Activated T-cell treated with anti-CD3 and anti-CD28 coated beads for 48 hours (primary cell): ENCODE data around the gene UQCC2.
A peak's percentile ranks its signal among the peaks of the same experiment; 100 is the strongest.

ENCODE experiments used
- DNase-seq: peaks from one replicate; pipeline ENCODE4 v3.0.0-alpha.2; 2020; ENCODE audit warnings: low read depth

The UQCC2 gene

GRCh38 chr6:33705955-33706725, 5.4 kb downstream of the UQCC2 start:
- DNase-seq = no peak

GRCh38 chr6:33705268-33705885, 6.1 kb downstream of the UQCC2 start:
- no peak for DNase-seq

DNA sequence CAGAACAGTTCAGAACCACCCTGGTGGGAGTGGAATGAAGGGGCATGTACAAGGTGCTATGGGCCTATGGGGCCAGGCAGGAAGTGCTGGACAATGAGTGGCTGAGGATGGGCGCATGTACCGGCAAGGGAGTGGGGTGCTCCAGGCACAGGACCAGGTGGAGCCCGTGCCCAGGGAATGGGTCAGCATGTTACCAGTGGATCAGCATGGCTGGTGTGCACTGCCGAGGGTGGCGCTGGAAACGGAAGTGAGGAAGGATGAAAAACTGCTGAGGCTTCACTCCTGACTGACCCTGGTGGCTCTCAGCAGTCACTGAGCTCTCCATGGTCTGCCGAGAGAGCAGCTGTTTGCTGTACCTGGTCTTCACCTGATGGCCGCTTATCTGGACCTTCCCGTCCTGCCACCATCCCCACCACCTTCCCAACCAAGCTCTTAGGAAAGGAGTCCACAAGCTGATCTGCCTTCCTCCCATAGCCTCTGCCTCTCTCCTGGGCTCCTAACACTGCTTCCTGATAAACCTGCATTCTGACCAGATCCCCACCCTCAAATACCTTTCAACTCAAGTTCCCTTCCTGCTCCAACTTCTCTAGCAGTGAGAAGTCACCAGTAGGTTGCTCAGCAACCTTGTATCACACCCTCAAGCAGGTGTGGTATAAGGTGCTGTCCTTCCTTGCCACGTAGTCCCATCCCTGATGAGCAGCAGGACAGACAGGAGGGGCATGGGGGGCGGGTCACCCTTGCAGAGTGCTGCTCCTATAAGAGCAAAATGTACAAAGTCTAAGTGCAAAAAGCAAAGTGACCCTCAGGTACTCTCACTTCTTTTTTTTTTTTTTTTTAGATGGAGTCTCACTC, 7.1 kb downstream of the UQCC2 start:
- DNase-seq = no peak

GRCh38 chr6:33702345-33702977, 9.0 kb downstream of the UQCC2 start:
- DNase-seq = no peak

DNA sequence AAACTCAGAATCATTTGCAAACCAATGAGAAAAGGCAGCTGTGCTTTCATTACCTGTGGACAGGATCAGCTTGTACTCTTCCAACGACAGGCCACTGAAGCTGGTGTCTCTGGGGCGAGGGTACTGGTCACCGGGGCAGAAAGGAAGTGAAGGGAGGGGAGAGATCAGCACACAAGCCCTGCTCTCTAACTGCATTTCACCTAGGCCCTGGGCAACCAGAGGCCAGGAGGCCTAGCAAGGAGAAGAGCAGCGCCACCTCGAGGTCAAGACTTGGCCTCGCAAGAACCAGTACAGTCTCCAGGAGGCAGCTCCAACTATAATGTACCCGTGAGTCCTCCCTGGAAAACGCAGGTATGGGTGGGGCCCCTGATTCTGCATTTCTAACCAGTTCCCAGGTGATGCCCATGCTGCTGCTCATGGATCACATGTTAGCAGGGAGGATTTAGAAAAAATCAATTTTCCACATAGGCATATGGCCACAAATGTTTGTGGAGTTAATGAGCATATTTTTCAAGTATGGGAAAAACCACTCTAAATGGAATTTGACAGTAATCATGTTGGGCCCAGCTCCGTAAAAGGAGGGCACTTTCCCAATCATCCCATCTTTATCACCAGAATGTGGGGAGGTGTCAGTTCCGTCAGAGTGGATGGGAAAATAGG, 11.0 kb downstream of the UQCC2 start:
- DNase-seq = peak; percentile 70

- DNase-seq = no peak
These were observed 11.8 kb downstream of the UQCC2 start for GRCh38 chr6:33699739-33700138.

GRCh38 chr6:33699131-33699530, 12.4 kb downstream of the UQCC2 start:
- DNase-seq = no peak

- no peak for DNase-seq
These were observed 13.0 kb downstream of the UQCC2 start for GRCh38 chr6:33698494-33698893.

DNA sequence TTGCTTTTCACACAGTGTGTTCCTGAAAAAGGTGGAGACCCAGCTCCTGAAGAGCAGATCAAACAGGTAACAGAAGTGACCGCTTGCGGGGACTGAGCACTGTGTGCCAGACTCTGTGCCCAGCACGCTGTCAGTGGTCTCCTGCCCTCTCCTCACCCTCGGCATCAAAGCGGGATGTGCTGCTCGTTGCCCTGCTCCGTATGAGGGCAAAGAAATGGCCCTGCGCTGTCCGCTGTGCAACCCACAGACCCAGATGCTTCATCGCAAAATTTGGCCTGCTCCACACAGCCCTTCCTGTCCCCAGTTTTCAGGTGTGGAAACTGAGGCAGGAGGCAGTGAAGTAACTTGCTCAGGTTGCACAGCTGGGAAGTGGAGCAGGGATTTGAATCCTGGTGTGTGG, 13.7 kb downstream of the UQCC2 start:
- DNase-seq = no peak

DNA sequence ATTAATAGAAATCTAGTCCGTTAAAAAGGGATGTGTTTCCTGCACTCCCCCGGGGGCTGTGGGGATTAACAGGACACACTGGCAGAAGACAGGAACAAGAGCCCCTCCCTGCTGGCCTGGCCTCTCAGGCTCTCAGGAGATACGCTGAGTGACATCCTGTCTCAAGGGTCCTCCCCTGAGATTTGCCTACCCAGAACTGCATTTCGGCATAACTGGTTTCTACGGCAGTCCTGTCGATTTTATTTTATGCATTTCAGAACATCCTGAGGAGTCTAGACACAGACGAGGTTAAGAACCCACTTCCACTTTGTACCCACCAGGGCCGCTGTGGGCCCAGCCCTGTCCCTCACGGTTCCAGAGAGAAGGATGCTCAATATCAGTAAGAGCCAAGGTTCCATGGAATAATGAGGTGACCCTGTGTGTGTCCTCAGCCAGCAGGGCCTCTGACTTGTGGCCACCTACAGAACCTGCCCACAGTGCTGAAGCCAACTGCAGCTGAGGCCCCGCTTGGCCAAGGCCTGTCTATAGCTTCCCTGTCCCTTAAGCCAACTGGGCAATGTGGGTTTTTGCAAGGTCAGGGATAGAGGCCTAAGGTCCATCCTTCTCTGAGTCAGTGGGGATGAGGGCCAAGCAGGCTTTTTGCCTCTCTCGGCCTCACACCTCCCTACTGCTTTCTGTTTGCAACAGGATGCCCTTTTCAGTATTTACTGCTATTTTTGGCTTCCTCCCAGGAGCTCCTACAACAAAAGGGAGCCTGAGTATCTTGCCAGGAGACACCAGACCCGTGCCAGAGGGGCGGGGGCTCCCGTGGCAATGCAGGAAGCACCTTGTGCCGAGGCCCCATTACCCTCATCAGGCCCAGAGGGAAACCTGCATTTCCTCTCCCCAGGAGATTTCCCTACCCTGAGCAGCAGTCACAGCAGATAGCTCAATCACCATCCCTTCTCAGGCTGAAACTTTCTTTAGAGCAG, 14.7 kb downstream of the UQCC2 start:
- DNase-seq = no peak

GRCh38 chr6:33696076-33696475, 15.4 kb downstream of the UQCC2 start:
- no peak for DNase-seq

GRCh38 chr6:33695451-33695887, 16.0 kb downstream of the UQCC2 start:
- DNase-seq = no peak

GRCh38 chr6:33694977-33695376, 16.5 kb downstream of the UQCC2 start:
- DNase-seq = no peak

GRCh38 chr6:33694401-33694931, 17.0 kb downstream of the UQCC2 start:
- DNase-seq = peak; percentile 72

GRCh38 chr6:33693186-33694105, 18.1 kb downstream of the UQCC2 start:
- DNase-seq = no peak

- DNase-seq = peak; percentile 66
These were observed 18.7 kb downstream of the UQCC2 start for GRCh38 chr6:33692760-33693158.

GRCh38 chr6:33692078-33692759, 19.3 kb downstream of the UQCC2 start:
- DNase-seq = no peak

DNA sequence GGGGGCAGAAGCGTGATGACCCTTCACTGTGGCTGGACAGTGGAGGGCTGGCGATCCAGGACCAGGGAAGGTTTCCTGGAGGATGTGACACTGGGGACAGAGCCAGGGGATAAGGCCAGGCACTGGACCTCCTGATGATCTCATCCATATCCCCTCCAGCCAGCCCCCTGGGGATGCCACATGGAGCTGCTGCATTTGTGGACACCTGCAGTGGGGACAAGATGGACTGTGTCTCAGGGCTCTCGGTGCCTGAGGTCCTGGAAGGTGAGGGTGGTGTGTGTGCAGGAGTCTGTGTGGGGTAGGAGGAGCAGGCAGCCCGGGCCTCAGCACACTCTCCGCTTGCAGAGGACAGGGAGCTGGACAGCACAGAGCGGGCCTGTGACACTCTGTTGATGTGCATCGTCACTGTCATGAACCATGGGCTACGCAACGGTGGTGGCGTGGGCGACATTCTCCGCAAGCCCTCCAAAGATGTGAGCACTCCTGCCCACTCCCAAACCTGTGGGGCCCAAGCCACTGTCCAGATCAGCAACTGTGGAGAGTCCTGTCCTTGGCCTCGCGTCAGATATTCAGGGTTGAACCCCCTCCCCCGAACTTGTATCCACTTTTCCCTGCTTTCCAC, 19.9 kb downstream of the UQCC2 start:
- no peak for DNase-seq
